ENCODE results near the gene SLC25A18.

- TF ChIP-seq CTCF (IDR thresholded peaks at IDR 0.05) (no peak), POLR2A (IDR thresholded peaks at IDR 0.05) (no peak), EP300 (IDR thresholded peaks at IDR 0.05) (no peak), POLR2AphosphoS5 (IDR thresholded peaks at IDR 0.05) (no peak)
Measured at GRCh38 chr22:17548010-17548755, 15.1 kb upstream of the SLC25A18 start.
